ENCODE data around the gene MARCHF11. TPM values are rescaled to one million over a fixed set of nuclear protein-coding genes. Genes with fewer than 3 reads are reported as not detected.

MARCHF11 gene
- total RNA-seq, 1 experiment from 2014 or later = 0.37 TPM

DNA sequence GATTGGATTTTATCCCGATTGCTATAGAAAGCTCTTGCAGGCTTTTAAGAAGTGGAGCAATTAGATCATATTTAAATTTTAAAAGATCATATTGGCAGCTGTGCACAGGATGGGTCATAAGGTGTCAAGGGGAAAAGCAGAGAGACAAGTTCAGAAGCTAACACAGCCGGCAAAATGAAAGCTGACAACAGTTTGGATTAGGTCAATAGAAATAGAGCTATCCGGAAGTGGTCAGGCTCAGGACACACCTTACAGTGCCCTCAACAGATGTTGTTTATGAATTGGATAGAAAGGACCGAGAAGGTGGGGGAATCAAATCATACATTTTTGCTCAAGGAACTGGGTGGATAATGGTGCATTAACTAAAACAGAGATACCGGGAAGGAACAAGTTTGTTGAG lies 46.3 kb upstream of the MARCHF11 start:
- Histone ChIP-seq H2BK120ac (ENCODE audit: low read depth, low read length, poor library complexity, severe bottlenecking) (no peak overlapping the region), H2BK15ac (ENCODE audit: low read depth, low read length) (no peak overlapping the region), H2AFZ (ENCODE audit: low read length) (no peak overlapping the region), H3K4ac (ENCODE audit: low read depth, low read length) (no peak overlapping the region), H3T11ph (ENCODE audit: low read length) (no peak overlapping the region), H4K91ac (ENCODE audit: insufficient read length, low read depth, low read length) (no peak overlapping the region), H3K27me3 (ENCODE audit: insufficient read depth, low read length) (no peaks in the 10 kb centered on the region), H3K27ac (ENCODE audit: insufficient read length, low read depth, low read length) (no peak overlapping the region), H3K14ac (ENCODE audit: insufficient read depth, low read length) (no peak overlapping the region), H4K20me1 (ENCODE audit: control insufficient read depth, insufficient read depth, insufficient read length) (no peaks in the 10 kb centered on the region), H2BK20ac (ENCODE audit: low read depth, low read length, poor library complexity, severe bottlenecking) (no peak overlapping the region), H3K23ac (ENCODE audit: insufficient read length, low read depth, low read length) (no peak overlapping the region), H3K9ac (ENCODE audit: extremely low read depth, insufficient read length, low read length) (no peak overlapping the region), H2BK12ac (ENCODE audit: insufficient read length, low read depth, low read length) (no peak overlapping the region), H2AK5ac (ENCODE audit: insufficient read length, low read length) (no peak overlapping the region), H3K79me2 (ENCODE audit: insufficient read depth, low read length) (no peaks in the 10 kb centered on the region), H4K8ac (replicated peaks; ENCODE audit: insufficient read length, low read depth, low read length) (no peak overlapping the region), H3K56ac (ENCODE audit: insufficient read length, low read depth, low read length) (no peak overlapping the region), H3K4me1 (ENCODE audit: insufficient read depth, low read length) (peaks cover 4% of the 10 kb centered on the region; the same call in 1 of the 2 replicates), H3K4me2 (ENCODE audit: insufficient read depth, insufficient read length, low read length) (no peak overlapping the region), H3K23me2 (ENCODE audit: insufficient read length, low read depth, low read length, poor library complexity, severe bottlenecking) (no peaks in the 10 kb centered on the region), H2BK5ac (ENCODE audit: insufficient read length, low read length) (no peak overlapping the region), H3K9me3 (ENCODE audit: control insufficient read depth, low read depth, low read length) (no peaks in the 10 kb centered on the region), H4K5ac (ENCODE audit: insufficient read length, low read depth, low read length) (no peak overlapping the region), H3K79me1 (ENCODE audit: insufficient read depth, low read depth, low read length, poor library complexity, severe bottlenecking) (no peaks in the 10 kb centered on the region), H3K18ac (ENCODE audit: insufficient read length, low read depth, low read length) (no peak overlapping the region)
- Mint-ChIP-seq H3K4me1 (peaks cover 4 to 5% of the 10 kb centered on the region in 2 experiments; a peak in 1 of 4 replicates), H3K9me3 (no peaks in the 10 kb centered on the region; a peak in 1 of 5 replicates), H3K36me3 (ENCODE audit: insufficient read depth in 1 of 3, low read depth in 3 of 3) (no peaks in the 10 kb centered on the region), H3K4me3 (no peak overlapping the region), H3K27me3 (ENCODE audit: low read depth) (no peaks in the 10 kb centered on the region), H3K27ac (no peak overlapping the region)
- DNase-seq = no peak
- TF ChIP-seq, protein P1, sequence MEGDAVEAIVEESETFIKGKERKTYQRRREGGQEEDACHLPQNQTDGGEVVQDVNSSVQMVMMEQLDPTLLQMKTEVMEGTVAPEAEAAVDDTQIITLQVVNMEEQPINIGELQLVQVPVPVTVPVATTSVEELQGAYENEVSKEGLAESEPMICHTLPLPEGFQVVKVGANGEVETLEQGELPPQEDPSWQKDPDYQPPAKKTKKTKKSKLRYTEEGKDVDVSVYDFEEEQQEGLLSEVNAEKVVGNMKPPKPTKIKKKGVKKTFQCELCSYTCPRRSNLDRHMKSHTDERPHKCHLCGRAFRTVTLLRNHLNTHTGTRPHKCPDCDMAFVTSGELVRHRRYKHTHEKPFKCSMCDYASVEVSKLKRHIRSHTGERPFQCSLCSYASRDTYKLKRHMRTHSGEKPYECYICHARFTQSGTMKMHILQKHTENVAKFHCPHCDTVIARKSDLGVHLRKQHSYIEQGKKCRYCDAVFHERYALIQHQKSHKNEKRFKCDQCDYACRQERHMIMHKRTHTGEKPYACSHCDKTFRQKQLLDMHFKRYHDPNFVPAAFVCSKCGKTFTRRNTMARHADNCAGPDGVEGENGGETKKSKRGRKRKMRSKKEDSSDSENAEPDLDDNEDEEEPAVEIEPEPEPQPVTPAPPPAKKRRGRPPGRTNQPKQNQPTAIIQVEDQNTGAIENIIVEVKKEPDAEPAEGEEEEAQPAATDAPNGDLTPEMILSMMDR (conservative IDR thresholded peaks at IDR 0.05) = no peak
- no CpG with 5 or more reads among the region's 5 CpGs for WGBS (ENCODE audit: extremely low coverage, insufficient read length, low lambda C conversion rate)
